SK-N-SH (cell line): ENCODE results near the gene FRA10AC1.

Experiments used
- CTCF ChIP-seq: fragments of 200-600 bp; sonication (generic); IDR thresholded peaks from 2 replicates; pipeline ENCODE4 v1.6.1; 2017; ENCODE audit warnings: antibody characterized with exemption, mild to moderate bottlenecking, moderate library complexity
- NRF1 ChIP-seq: IDR thresholded peaks from 2 replicates; pipeline ENCODE4 v1.6.1; 2012; ENCODE audit warnings: low read depth, mild to moderate bottlenecking, low read length
- RXRA ChIP-seq: IDR thresholded peaks from 2 replicates; pipeline ENCODE4 v1.4.0; 2012; ENCODE audit warnings: low read depth, mild to moderate bottlenecking, borderline replicate concordance

DNA sequence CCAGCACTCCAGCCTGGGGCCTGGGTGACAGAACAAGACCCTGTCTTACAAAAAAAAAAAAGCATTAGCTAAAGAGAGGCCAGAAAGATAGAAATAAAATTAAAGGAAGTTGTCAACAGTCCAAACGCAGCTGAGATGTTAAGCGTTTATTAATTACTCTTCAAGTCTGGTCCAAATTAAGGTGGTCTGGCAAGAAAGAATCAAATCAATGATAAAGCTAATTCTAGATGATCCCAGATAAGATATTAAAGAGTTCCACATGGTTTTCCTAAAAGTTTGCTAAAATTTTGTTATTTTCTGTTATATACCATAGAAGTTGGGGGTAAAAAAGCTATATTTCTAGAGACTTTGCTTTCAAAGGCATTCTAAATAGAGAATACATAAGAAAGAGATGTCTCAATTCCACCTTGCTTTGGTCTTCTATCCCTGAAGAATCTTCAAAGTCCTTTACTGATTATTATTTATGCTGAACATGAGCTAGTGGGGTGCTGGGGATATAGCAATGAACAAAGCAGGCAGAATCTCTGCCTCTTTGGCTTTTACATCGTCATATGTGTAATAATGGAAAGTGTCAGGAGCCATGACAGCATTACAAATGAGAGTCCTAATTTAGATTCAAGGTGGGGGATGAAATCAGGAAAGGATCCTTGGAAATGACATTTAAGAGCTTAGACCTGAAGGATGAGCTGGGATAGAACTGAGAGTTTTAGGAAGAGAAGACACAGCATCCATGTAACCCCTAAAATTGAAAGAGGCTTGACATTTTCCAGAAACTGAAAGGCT, 23.4 kb downstream of the FRA10AC1 start:
- TF ChIP-seq CTCF (no peak), RXRA (no peak), NRF1 (no peak)
